ENCODE results near the gene IQCK. TPM values are rescaled to one million over a fixed set of nuclear protein-coding genes. Genes with fewer than 3 reads are reported as not detected.

The IQCK gene
- total and polyA plus RNA-seq, 2 donors (not counting 3 experiments of a cell fraction or from before 2014, with no cell fraction given) = 17.2 to 18.1 TPM

DNA sequence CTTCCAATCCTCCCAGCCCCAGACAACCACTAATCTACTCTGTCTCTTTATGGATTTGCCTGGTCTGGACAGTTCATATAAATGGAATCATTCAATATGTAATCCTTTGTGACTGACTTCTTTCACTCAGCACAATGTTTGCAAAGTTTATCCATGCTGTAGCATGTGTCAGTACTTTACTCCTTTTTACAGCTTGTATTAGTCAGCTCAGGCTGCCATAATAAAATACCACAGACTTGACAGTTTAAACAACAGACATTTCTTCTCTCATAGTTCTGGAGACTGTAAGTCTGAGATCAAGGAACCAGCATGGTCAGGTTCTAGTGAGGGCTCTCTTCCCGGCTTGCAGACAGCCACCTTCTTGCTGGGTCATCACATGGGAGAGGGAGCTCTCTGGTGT, 125.3 kb downstream of the IQCK start:
- no TSS peak for BruUV-seq (replicated peaks)
- Histone ChIP-seq H3K36me3 (ENCODE audit: control insufficient read depth in 2 of 2, extremely low read depth in 1 of 2, insufficient read depth in 2 of 2, low read length in 2 of 2) (no peaks in the 10 kb centered on the region), H3K27me3 (ENCODE audit: control insufficient read depth in 2 of 2, insufficient read depth in 2 of 2, low read length in 2 of 2) (no peaks in the 10 kb centered on the region), H2AFZ (ENCODE audit: low read depth, low read length) (no peak overlapping the region), H3K27ac (ENCODE audit: insufficient read depth, low read depth, low read length) (no peak overlapping the region), H3K9me1 (replicated peaks; ENCODE audit: control insufficient read depth, extremely low read depth, insufficient read depth, low read length) (no peaks in the 10 kb centered on the region), H3K79me2 (ENCODE audit: control insufficient read depth, insufficient read depth, low read length) (no peaks in the 10 kb centered on the region), H3K9ac (replicated peaks; ENCODE audit: extremely low read depth, insufficient read depth, low read length) (no peak overlapping the region), H4K20me1 (replicated peaks; ENCODE audit: control insufficient read depth, extremely low read depth, insufficient read depth, low read length) (no peaks in the 10 kb centered on the region), H3K4me2 (ENCODE audit: insufficient read depth, low read length) (no peak overlapping the region), H3K4me1 (ENCODE audit: control insufficient read depth, extremely low read depth, insufficient read depth, low read length) (peaks cover 3% of the 10 kb centered on the region), H3K4me3 (replicated peaks in 1 of 3; ENCODE audit: insufficient read depth in 1 of 3, low read depth in 1 of 3, low read length in 3 of 3) (no peak overlapping the region), H3K9me3 (replicated peaks; ENCODE audit: control insufficient read depth, insufficient read depth, low read length) (no peaks in the 10 kb centered on the region)
- dilution Hi-C loops (cut with MboI; ENCODE audit: extremely low pct_ligation_motif_present, low sequenced_read_pairs) (no loop called here), intact Hi-C loops (cut with micrococcal nuclease) (no loop called here)
- ChIA-PET CTCF (no interaction called here), POLR2A (no interaction called here)
- FAIRE-seq (no peak), DNase-seq (ENCODE audit: low read depth, low spot score) (no peak)
- no peak for TF ChIP-seq MYC (IDR thresholded peaks at IDR 0.05; ENCODE audit: low read depth, low read length)
- TF ChIP-seq POLR2A (IDR thresholded peaks at IDR 0.05; ENCODE audit: low read depth, low read length) = no peak
- no peak for TF ChIP-seq POLR2AphosphoS5 (IDR thresholded peaks at IDR 0.05; ENCODE audit: insufficient read depth, low read depth, low read length)
- no peak for TF ChIP-seq EZH2 (IDR thresholded peaks at IDR 0.05; ENCODE audit: borderline replicate concordance, low read depth, low read length, severe bottlenecking)

GRCh38 chr16:19844945-19845641, 127.0 kb downstream of the IQCK start:
- FAIRE-seq = no peak
- H3K27ac ChIP-seq (ENCODE audit: insufficient read depth, low read depth, low read length) = no peak overlapping the region
- CTCF ChIA-PET = interaction anchor here (0.9 kb wide), 1 partner anchor 14 kb away, joined by 3 read pairs; no protein-coding TSS in a partner anchor

More at GRCh38 chr16:19844945-19845641, 127.0 kb downstream of the IQCK start:
- no peak overlapping the region for H3K4me3 ChIP-seq (replicated peaks in 1 of 3; ENCODE audit: insufficient read depth in 1 of 3, low read depth in 1 of 3, low read length in 3 of 3)
- no peak overlapping the region for H3K9ac ChIP-seq (replicated peaks; ENCODE audit: extremely low read depth, insufficient read depth, low read length)
- no peaks in the 10 kb centered on the region for H4K20me1 ChIP-seq (replicated peaks; ENCODE audit: control insufficient read depth, extremely low read depth, insufficient read depth, low read length)
- H3K9me3 ChIP-seq (replicated peaks; ENCODE audit: control insufficient read depth, insufficient read depth, low read length) = no peaks in the 10 kb centered on the region
- H3K4me1 ChIP-seq (ENCODE audit: control insufficient read depth, extremely low read depth, insufficient read depth, low read length) = peaks cover 3% of the 10 kb centered on the region
- POLR2A ChIA-PET = no interaction called here
- BruUV-seq (replicated peaks) = no TSS peak
- no peaks in the 10 kb centered on the region for H3K79me2 ChIP-seq (ENCODE audit: control insufficient read depth, insufficient read depth, low read length)
- DNase-seq (ENCODE audit: low read depth, low spot score) = no peak
- no peaks in the 10 kb centered on the region for H3K9me1 ChIP-seq (replicated peaks; ENCODE audit: control insufficient read depth, extremely low read depth, insufficient read depth, low read length)
- intact Hi-C loops (cut with micrococcal nuclease) = no loop called here
- no peak overlapping the region for H2AFZ ChIP-seq (ENCODE audit: low read depth, low read length)
- TF ChIP-seq FOS (IDR thresholded peaks at IDR 0.05; ENCODE audit: borderline replicate concordance, insufficient read depth, low read length) (no peak), JUN (IDR thresholded peaks at IDR 0.05; ENCODE audit: borderline replicate concordance, insufficient read depth, insufficient read length, low read depth) (no peak), POLR2A (IDR thresholded peaks at IDR 0.05; ENCODE audit: low read depth, low read length) (no peak), EZH2 (IDR thresholded peaks at IDR 0.05; ENCODE audit: borderline replicate concordance, low read depth, low read length, severe bottlenecking) (no peak), MYC (IDR thresholded peaks at IDR 0.05; ENCODE audit: low read depth, low read length) (no peak)
- TF ChIP-seq, protein P1, sequence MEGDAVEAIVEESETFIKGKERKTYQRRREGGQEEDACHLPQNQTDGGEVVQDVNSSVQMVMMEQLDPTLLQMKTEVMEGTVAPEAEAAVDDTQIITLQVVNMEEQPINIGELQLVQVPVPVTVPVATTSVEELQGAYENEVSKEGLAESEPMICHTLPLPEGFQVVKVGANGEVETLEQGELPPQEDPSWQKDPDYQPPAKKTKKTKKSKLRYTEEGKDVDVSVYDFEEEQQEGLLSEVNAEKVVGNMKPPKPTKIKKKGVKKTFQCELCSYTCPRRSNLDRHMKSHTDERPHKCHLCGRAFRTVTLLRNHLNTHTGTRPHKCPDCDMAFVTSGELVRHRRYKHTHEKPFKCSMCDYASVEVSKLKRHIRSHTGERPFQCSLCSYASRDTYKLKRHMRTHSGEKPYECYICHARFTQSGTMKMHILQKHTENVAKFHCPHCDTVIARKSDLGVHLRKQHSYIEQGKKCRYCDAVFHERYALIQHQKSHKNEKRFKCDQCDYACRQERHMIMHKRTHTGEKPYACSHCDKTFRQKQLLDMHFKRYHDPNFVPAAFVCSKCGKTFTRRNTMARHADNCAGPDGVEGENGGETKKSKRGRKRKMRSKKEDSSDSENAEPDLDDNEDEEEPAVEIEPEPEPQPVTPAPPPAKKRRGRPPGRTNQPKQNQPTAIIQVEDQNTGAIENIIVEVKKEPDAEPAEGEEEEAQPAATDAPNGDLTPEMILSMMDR (IDR thresholded peaks at IDR 0.05; ENCODE audit: extremely low read depth in 1 of 2, insufficient read depth in 1 of 2, low read depth in 1 of 2, low read length in 2 of 2) = no peak
- TF ChIP-seq, protein P2, sequence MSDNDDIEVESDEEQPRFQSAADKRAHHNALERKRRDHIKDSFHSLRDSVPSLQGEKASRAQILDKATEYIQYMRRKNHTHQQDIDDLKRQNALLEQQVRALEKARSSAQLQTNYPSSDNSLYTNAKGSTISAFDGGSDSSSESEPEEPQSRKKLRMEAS (IDR thresholded peaks at IDR 0.05; ENCODE audit: insufficient read depth, insufficient read length) = no peak
- H3K4me2 ChIP-seq (ENCODE audit: insufficient read depth, low read length) = no peak overlapping the region
- dilution Hi-C loops (cut with MboI; ENCODE audit: extremely low pct_ligation_motif_present, low sequenced_read_pairs) = no loop called here
- H3K36me3 ChIP-seq (ENCODE audit: control insufficient read depth in 2 of 2, extremely low read depth in 1 of 2, insufficient read depth in 2 of 2, low read length in 2 of 2) = no peaks in the 10 kb centered on the region
- H3K27me3 ChIP-seq (ENCODE audit: control insufficient read depth in 2 of 2, insufficient read depth in 2 of 2, low read length in 2 of 2) = no peaks in the 10 kb centered on the region

Data from endothelial cell of umbilical vein (primary cell).